ENCODE data around the gene NPFFR1. TPM values are rescaled to one million over a fixed set of nuclear protein-coding genes. Genes with fewer than 3 reads are reported as not detected.

The NPFFR1 gene
- total RNA-seq: under 0.01 TPM in 1 of 2 replicates, not detected in the other

DNA sequence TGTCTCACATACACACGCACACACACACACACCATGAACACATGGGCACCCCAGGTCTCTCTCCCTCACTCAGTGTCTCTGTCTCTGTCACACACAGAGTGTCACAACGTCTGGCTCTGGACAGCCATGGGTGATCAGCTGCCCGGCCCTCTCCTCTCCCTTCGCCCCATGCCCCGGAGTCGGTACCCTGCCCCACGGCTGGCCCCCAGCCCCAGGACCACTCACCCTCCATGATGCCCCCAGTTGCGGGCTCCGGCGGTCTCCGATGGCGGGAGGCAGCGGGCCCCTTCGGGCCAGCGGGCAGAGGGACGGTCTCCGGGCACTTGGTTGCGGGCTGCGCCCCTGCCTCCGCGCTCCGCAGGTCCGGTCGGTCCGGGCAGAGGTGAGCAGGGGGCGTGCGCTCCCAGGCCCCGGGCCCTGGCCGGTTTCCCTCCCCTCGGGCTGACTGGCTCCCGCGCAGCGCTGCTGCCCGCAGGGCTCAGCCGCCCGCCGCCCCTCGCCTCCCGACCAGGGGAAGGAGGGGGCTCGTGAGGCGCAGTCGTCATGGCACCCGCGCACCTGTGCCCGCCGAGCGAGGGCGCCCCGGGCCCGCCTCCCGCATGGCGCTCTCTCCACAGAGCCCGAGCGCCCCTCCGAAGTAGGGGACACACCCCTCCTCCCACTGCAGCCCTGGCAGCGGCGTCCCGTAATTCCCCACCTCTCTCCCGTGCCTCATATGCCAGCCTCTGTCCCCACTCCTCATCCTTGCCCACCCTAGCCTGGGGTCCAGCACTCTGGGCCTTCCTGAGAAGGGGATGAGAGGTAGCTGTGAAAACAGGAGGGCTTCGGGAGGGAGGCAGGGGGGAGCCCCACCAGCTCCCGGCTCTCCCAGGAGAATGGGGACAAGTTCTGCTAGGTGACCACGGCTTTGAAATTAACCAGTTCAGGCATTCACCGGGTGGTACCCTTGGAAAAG lies at the start of gene NPFFR1:
Gene NPFFR1, minus strand, starts transcription at position 560 of the 955 bp plus-strand sequence. Its CDS starts 328 bp downstream, at position 232.

DNA sequence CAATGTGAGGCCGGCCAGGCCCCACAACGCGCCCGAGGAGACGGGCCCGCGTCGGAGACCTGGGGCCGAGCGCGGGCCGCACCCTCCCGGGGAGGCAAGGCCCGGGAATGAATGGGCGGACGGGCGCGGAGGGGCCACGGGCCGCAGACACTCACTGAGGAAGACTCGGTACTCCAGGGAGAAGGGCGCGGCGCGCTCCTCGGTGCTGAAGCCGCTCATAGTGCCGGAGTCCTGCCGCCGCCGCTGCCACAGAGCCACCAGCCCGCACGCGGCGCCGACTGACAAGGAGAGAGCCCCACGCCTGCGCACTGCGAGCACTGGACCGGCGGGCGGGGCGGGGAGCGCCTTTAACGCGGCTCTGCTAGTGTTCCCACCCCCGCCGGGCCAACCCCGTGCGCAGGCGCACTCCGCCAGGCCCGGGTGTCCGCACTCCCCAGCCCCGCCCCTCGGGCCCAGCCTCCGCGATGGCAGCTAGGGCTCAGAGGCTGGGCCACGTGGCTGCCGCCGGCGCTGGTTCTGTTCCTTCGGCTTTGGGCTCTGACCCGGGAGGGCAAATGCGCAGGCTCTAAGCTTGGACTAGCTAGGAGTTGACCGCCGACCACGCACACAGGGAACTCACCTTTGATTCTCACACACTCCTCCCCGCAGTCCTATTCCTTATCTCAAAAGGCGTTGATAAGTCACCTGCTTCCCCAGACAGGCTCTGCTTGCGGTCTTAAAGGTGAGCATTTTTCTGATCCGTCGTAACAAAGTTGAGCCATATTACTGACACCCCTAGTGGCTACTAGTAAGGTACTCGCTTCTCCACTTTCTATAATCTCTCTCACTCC lies 50.5 kb downstream of the NPFFR1 start, which contains the start of gene PPA1:
Gene PPA1, minus strand, starts transcription at position 321 of the 830 bp plus-strand sequence. Its CDS starts 102 bp downstream, at position 219.

Other genes starting within 250 kb of the NPFFR1 start
- 11.4 and 12.2 TPM in 2 replicates for gene MACROH2A2, start 231.2 kb downstream of the NPFFR1 start, total RNA-seq
- gene AIFM2, start 151.2 kb downstream of the NPFFR1 start, total RNA-seq: 9.7 and 9.8 TPM in 2 replicates
- gene TYSND1, start 137.3 kb downstream of the NPFFR1 start, total RNA-seq: 12.1 and 19.0 TPM in 2 replicates
- 205 and 241 TPM in 2 replicates for gene SAR1A, start 113.5 kb downstream of the NPFFR1 start, total RNA-seq
- 248 and 281 TPM in 2 replicates for gene PPA1, start 50.6 kb downstream of the NPFFR1 start, total RNA-seq
- gene LRRC20, start 98.6 kb upstream of the NPFFR1 start, total RNA-seq: 11.6 and 14.9 TPM in 2 replicates
- gene EIF4EBP2, start 120.1 kb upstream of the NPFFR1 start, total RNA-seq: 31.6 and 34.2 TPM in 2 replicates
- gene NODAL, start 157.7 kb upstream of the NPFFR1 start, total RNA-seq: not detected in 2 replicates
- gene PALD1, start 194.8 kb upstream of the NPFFR1 start, total RNA-seq: 0.66 and 0.73 TPM in 2 replicates